HG03521 (cell line): ENCODE measurements around the gene REPIN1.

ENCODE experiments used
- ATAC-seq: cut with Tn5 transposase; IDR thresholded peaks from one replicate; pipeline ENCODE4 v1.9.1; 2021; ENCODE audit warnings: mild to moderate bottlenecking, moderate library complexity; ENCODE audit not compliant: unreplicated experiment

The REPIN1 gene

GRCh38 chr7:150359622-150360362 lies 8.8 kb upstream of the REPIN1 start:
- no peak for ATAC-seq

GRCh38 chr7:150360363-150361058 lies 8.1 kb upstream of the REPIN1 start:
- ATAC-seq: no peak

- no peak for ATAC-seq
Measured at GRCh38 chr7:150361402-150361801, 7.2 kb upstream of the REPIN1 start.

- ATAC-seq: no peak
Measured at GRCh38 chr7:150361807-150362621, 6.6 kb upstream of the REPIN1 start.

GRCh38 chr7:150363370-150363769 lies 5.3 kb upstream of the REPIN1 start:
- ATAC-seq: no peak

- ATAC-seq: no peak
Measured at GRCh38 chr7:150363872-150364271, 4.8 kb upstream of the REPIN1 start.

GRCh38 chr7:150365194-150365593 lies 3.4 kb upstream of the REPIN1 start:
- no peak for ATAC-seq

GRCh38 chr7:150365673-150366398 lies 2.8 kb upstream of the REPIN1 start:
- ATAC-seq: no peak

- ATAC-seq: no peak
Measured at GRCh38 chr7:150367677-150368095, 936 bp upstream of the REPIN1 start.

GRCh38 chr7:150368884-150369747 lies 494 bp downstream of the REPIN1 start:
- ATAC-seq: peak; percentile 35

GRCh38 chr7:150369748-150370501 lies 1.3 kb downstream of the REPIN1 start:
- ATAC-seq: no peak

GRCh38 chr7:150370612-150371071 lies 2.0 kb downstream of the REPIN1 start:
- no peak for ATAC-seq

GRCh38 chr7:150371131-150371995 lies 2.7 kb downstream of the REPIN1 start:
- ATAC-seq: no peak

- ATAC-seq: no peak
Measured at GRCh38 chr7:150371996-150372270, 3.3 kb downstream of the REPIN1 start.

- ATAC-seq: no peak
Measured at GRCh38 chr7:150372271-150373048, 3.8 kb downstream of the REPIN1 start.

GRCh38 chr7:150373049-150373801 lies 4.6 kb downstream of the REPIN1 start:
- no peak for ATAC-seq

- ATAC-seq: no peak
Measured at GRCh38 chr7:150374026-150374425, 5.4 kb downstream of the REPIN1 start.
